HFFc6 (cell line): ENCODE results near the gene ST6GAL1. TPM values are rescaled to one million over a fixed set of nuclear protein-coding genes. Genes with fewer than 3 reads are reported as not detected.

ENCODE experiments used
- DNase-seq: peaks from one replicate; pipeline ENCODE4 v3.0.0-alpha.2; 2018
- H3K27ac Mint-ChIP-seq: 2 replicates; pipeline ENCODE4 v1.8.0; 2020; ENCODE audit warnings: mild to moderate bottlenecking, mixed read lengths
- H3K27me3 Mint-ChIP-seq: 2 replicates; pipeline ENCODE4 v1.8.0; 2021; ENCODE audit warnings: mild to moderate bottlenecking, moderate library complexity, mixed read lengths; ENCODE audit not compliant: insufficient read depth
- H3K36me3 Mint-ChIP-seq: 2 replicates; pipeline ENCODE4 v1.8.0; 2021; ENCODE audit warnings: low read depth, mixed read lengths
- H3K4me1 Mint-ChIP-seq: 2 replicates; pipeline ENCODE4 v1.8.0; 2020; ENCODE audit warnings: low read depth, mixed read lengths
- H3K4me3 Mint-ChIP-seq: 2 replicates; pipeline ENCODE4 v1.8.0; 2020; ENCODE audit warnings: mild to moderate bottlenecking, moderate library complexity, mixed read lengths
- H3K9me3 Mint-ChIP-seq: 2 replicates; pipeline ENCODE4 v1.8.0; 2020; ENCODE audit warnings: mild to moderate bottlenecking, mixed read lengths
- total RNA-seq, 6 experiments: library from RNA; stranded (reverse); fragmentation: NEBNext Ultra II Directional; extraction: Animal tissue kit (Norgen Biotek cat#: 25700); gene quantifications; 2 replicates in 1 of 6; 3 replicates in 5 of 6; pipeline ENCODE4 v1.2.3, GENCODE V29; 2021
- TF ChIP-seq, protein P1 (sequence below): fragments of 200-600 bp; sonication (generic); IDR thresholded peaks from 2 replicates; pipeline ENCODE4 v1.5.0; 2021; ENCODE audit warnings: antibody characterized with exemption, mild to moderate bottlenecking

ST6GAL1 gene
- total RNA-seq, 6 experiments from 2014 or later, result 0.88 to 2.6 (median 1.9) TPM

DNA sequence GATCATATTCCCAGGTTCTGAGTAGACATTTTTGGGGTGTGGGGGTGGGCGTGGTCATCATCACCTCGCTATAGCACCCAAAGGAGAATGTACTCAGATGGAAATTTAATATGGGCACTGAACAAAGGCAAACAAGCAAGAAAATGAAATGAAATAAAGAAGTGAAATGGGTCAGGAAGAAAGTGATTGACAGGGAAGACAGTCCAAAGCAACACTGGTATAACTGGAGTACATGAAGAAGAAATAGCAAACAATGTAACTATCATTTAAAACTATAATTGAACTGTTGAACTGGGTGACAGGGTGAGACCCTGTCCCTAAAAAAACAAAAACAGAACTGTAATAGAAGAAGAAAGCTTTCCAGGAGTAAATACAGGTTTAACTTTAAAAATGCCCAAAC, 184.2 kb downstream of the ST6GAL1 start:
- no peak for DNase-seq
- no peaks in the 10 kb centered on the region; the same call in none of the 2 replicates for H3K27me3 Mint-ChIP-seq
- TF ChIP-seq, protein P1, sequence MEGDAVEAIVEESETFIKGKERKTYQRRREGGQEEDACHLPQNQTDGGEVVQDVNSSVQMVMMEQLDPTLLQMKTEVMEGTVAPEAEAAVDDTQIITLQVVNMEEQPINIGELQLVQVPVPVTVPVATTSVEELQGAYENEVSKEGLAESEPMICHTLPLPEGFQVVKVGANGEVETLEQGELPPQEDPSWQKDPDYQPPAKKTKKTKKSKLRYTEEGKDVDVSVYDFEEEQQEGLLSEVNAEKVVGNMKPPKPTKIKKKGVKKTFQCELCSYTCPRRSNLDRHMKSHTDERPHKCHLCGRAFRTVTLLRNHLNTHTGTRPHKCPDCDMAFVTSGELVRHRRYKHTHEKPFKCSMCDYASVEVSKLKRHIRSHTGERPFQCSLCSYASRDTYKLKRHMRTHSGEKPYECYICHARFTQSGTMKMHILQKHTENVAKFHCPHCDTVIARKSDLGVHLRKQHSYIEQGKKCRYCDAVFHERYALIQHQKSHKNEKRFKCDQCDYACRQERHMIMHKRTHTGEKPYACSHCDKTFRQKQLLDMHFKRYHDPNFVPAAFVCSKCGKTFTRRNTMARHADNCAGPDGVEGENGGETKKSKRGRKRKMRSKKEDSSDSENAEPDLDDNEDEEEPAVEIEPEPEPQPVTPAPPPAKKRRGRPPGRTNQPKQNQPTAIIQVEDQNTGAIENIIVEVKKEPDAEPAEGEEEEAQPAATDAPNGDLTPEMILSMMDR, result no peak
- no peaks in the 10 kb centered on the region for H3K9me3 Mint-ChIP-seq
- peaks cover 8% of the 10 kb centered on the region for H3K4me1 Mint-ChIP-seq
- H3K4me3 Mint-ChIP-seq, result no peak overlapping the region
- H3K27ac Mint-ChIP-seq, result no peak overlapping the region
- H3K36me3 Mint-ChIP-seq, result no peaks in the 10 kb centered on the region

DNA sequence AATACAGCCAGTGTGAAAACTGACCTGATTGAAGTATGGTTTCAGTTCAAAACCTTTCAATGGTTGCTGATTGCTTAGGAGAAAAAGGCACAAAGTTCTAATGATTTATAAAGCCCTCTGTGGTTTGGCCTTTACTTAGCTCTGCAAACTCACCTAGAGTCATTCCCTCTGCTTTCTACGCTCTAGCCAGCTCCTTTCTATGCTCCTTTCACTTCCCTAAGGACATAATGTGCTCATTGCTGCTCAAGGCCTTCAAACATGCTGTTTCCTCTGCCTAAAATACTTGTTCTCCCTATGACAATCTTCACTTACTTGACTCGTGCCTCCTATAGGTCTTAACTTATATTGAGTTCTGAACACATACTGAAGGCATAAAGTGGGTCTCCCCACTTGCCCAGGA, 190.0 kb downstream of the ST6GAL1 start:
- no peak overlapping the region for H3K4me3 Mint-ChIP-seq
- no peaks in the 10 kb centered on the region for H3K36me3 Mint-ChIP-seq
- no peak for DNase-seq
- H3K27me3 Mint-ChIP-seq, result no peaks in the 10 kb centered on the region; the same call in 1 of the 2 replicates
- peaks cover 10% of the 10 kb centered on the region for H3K4me1 Mint-ChIP-seq
- H3K9me3 Mint-ChIP-seq, result no peaks in the 10 kb centered on the region
- H3K27ac Mint-ChIP-seq, result no peak overlapping the region
- TF ChIP-seq, protein P1, result no peak

DNA sequence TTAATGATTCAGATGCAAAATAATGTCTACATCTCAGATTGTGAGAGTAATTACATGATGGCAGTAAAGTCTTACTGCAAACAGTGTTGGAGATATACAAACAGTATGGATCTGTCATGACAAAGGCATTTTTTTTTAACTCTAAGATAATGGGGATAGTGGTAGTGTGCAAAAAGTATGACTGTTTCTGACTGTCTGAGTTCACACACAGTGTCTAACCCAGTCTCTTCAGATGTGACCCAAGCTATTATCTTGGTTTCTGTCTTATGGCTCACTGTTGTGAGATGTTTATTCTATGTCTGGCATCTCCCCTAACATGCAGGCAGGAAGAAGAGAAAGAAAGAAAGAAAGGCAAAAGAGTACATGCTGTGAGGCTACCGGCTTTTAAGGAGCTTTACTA, 191.9 kb downstream of the ST6GAL1 start:
- H3K36me3 Mint-ChIP-seq, result no peaks in the 10 kb centered on the region
- H3K4me1 Mint-ChIP-seq, result peaks cover 10% of the 10 kb centered on the region
- TF ChIP-seq, protein P1, result no peak

DNA sequence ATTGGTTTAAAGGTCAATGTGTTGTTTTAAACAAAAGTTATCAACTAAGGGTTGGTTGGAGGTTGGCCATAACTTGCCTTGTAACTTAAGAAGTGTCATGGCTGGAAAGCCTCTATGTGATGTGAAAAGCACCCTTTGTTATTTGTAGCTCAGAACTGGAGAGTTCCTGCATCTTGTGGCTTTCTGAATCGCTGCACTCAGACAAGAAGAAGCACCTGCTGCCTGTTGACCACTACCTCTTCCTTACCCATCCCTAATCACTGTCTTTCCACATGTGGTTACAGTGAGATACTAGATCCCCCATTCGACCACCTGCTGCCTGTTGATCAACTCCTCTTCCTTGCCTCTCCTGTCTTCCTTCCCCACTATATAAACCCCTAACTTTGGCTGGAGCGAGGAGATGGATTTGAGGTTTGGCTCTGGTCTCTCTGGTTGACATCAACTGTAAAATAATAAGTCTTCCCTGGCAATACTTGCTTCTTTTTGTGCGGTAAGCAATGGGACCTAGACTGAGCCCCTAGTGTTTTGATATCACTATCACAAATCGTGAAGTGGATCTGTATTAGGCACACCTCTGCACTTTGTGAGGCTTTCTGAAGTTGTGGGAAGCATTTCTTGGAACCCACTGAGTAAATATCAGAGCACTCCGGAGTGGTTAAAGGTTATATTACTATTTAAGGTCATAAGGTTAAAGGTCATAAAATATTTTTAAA, 195.1 kb downstream of the ST6GAL1 start:
- no peaks in the 10 kb centered on the region; the same call in 1 of the 2 replicates for H3K27me3 Mint-ChIP-seq

More for the DNA sequence above, 191.9 kb downstream of the ST6GAL1 start:
- H3K4me3 Mint-ChIP-seq, result no peak overlapping the region
- DNase-seq, result no peak
- no peaks in the 10 kb centered on the region; the same call in none of the 2 replicates for H3K27me3 Mint-ChIP-seq
- no peak overlapping the region for H3K27ac Mint-ChIP-seq
- H3K9me3 Mint-ChIP-seq, result no peaks in the 10 kb centered on the region

More for the DNA sequence above, 195.1 kb downstream of the ST6GAL1 start:
- Mint-ChIP-seq H3K27ac (no peak overlapping the region), H3K4me1 (peaks cover 14% of the 10 kb centered on the region), H3K9me3 (no peaks in the 10 kb centered on the region), H3K4me3 (no peak overlapping the region), H3K36me3 (peaks cover 5% of the 10 kb centered on the region; the same call in 1 of the 2 replicates)
- no peak for DNase-seq
- TF ChIP-seq, protein P1, result no peak

Other genes with a start within 250 kb of the ST6GAL1 start
- gene KNG1, start 213.2 kb upstream of the ST6GAL1 start, total RNA-seq, result not detected
- 100 to 1,000 TPM; 249 to 363 (median 264) TPM for gene EIF4A2, start 146.9 kb upstream of the ST6GAL1 start, total RNA-seq
- gene RFC4, start 124.0 kb upstream of the ST6GAL1 start, total RNA-seq, result 10 to 100 TPM; 13.3 to 27.9 (median 25.7) TPM
- not detected for gene ADIPOQ, start 87.8 kb upstream of the ST6GAL1 start, total RNA-seq
- gene RPL39L, start 209.0 kb downstream of the ST6GAL1 start, total RNA-seq, result 10 to 100 TPM in 5 of 6 experiments, 1 to 10 TPM in 1; 6.5 to 20.0 (median 18.0) TPM